Measurements from ENCODE around the gene POLD2.

DNA sequence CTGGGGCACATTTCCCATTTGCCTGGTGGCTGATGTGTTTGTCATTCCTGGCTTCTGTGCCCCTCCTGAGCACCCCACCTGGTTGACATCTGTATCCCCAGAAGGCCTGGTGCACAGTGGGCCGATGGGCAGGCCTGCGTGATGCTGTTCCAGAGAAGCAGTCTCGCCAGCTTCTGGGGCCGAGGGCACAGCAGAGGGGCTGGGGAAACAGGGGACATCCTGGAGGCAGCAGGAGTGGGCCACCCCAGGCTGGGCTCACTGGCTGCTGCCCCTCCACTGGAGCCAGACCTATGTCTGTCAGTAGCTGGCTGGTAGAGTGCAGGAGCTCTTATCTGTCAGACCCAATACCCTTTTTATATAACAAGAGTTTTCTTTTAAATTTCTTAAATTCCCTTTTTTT is 18.7 kb upstream of the POLD2 start:
- TF ChIP-seq TAF1 (IDR thresholded peaks at IDR 0.05; ENCODE audit: borderline replicate concordance, insufficient read depth, low read length) (no peak), FOXP2 (optimal IDR thresholded peaks at IDR 0.05; ENCODE audit: borderline replicate concordance, extremely low read depth, extremely low read length, insufficient read depth) (no peak), SIN3A (IDR thresholded peaks at IDR 0.05; ENCODE audit: borderline replicate concordance, insufficient read depth, low read length) (no peak), POLR2AphosphoS5 (IDR thresholded peaks at IDR 0.05; ENCODE audit: low read depth, low read length) (no peak)
